MM.1S (cell line): ENCODE results near the gene HCN4.

Source experiments
- DNase-seq: peaks from one replicate; pipeline ENCODE4 v3.0.0-alpha.2; 2015
- H2AFZ ChIP-seq: fragments of 300-600 bp; sonication (generic); 2 replicates; pipeline ENCODE4 v1.6.0; 2016; ENCODE audit warnings: antibody characterized with exemption, low read length
- H3F3A ChIP-seq: fragments of 300-600 bp; sonication (generic); 2 replicates; pipeline ENCODE4 v1.6.1; 2016; ENCODE audit warnings: mild to moderate bottlenecking, antibody characterized with exemption, low read length, moderate library complexity, mixed read lengths; ENCODE audit not compliant: insufficient read depth
- H3K27ac ChIP-seq: fragments of 300-600 bp; sonication (generic); 2 replicates; pipeline ENCODE4 v1.5.1; 2016; ENCODE audit warnings: mild to moderate bottlenecking, low read length
- H3K27me3 ChIP-seq: fragments of 300-600 bp; sonication (generic); replicated peaks from 2 replicates; pipeline ENCODE4 v1.6.0; 2016; ENCODE audit warnings: low read length; ENCODE audit not compliant: insufficient read depth
- H3K36me3 ChIP-seq: fragments of 300-600 bp; sonication (generic); replicated peaks from 2 replicates; pipeline ENCODE4 v1.6.1; 2016; ENCODE audit warnings: mild to moderate bottlenecking, low read length, mixed read lengths; ENCODE audit not compliant: insufficient read depth
- H3K4me1 ChIP-seq: fragments of 300-600 bp; sonication (generic); 2 replicates; pipeline ENCODE4 v1.6.1; 2016; ENCODE audit warnings: low read length, mixed read lengths
- H3K4me2 ChIP-seq: fragments of 300-600 bp; sonication (generic); 2 replicates; pipeline ENCODE4 v1.6.0; 2016; ENCODE audit warnings: low read depth, low read length
- H3K4me3 ChIP-seq: fragments of 300-600 bp; sonication (generic); 2 replicates; pipeline ENCODE4 v1.5.1; 2016; ENCODE audit warnings: low read length, mixed read lengths
- H3K79me2 ChIP-seq: fragments of 300-600 bp; sonication (generic); 2 replicates; pipeline ENCODE4 v1.6.1; 2016; ENCODE audit warnings: mixed run types, low read length, mixed read lengths
- H3K9ac ChIP-seq: fragments of 300-600 bp; sonication (generic); 2 replicates; pipeline ENCODE4 v1.6.1; 2016; ENCODE audit warnings: low read length, mixed read lengths
- H3K9me2 ChIP-seq: fragments of 300-600 bp; sonication (generic); replicated peaks from 2 replicates; pipeline ENCODE4 v1.6.1; 2016; ENCODE audit warnings: mild to moderate bottlenecking, low read length, mixed read lengths; ENCODE audit not compliant: insufficient read depth
- H3K9me3 ChIP-seq: fragments of 300-600 bp; sonication (generic); replicated peaks from 2 replicates; pipeline ENCODE4 v1.6.1; 2016; ENCODE audit warnings: mild to moderate bottlenecking, low read length, mixed read lengths; ENCODE audit not compliant: insufficient read depth
- H4K20me1 ChIP-seq: fragments of 300-600 bp; sonication (generic); 2 replicates; pipeline ENCODE4 v1.6.1; 2016; ENCODE audit warnings: mild to moderate bottlenecking, low read length, moderate library complexity, mixed read lengths; ENCODE audit not compliant: insufficient read depth
- CTCF ChIP-seq: fragments of 300-600 bp; sonication (generic); IDR thresholded peaks from 2 replicates; pipeline ENCODE4 v1.5.1; 2016; ENCODE audit warnings: antibody characterized with exemption, low read length, mixed read lengths
- EZH2 ChIP-seq: fragments of 300-600 bp; sonication (generic); optimal IDR thresholded peaks from 2 replicates; pipeline ENCODE3; 2017; ENCODE audit warnings: low read depth, mild to moderate bottlenecking, antibody characterized with exemption, low read length, mixed read lengths
- EZH2phosphoT487 ChIP-seq: fragments of 300-600 bp; sonication (generic); IDR thresholded peaks from 2 replicates; pipeline ENCODE4 v1.6.1; 2018; ENCODE audit warnings: antibody characterized with exemption, low read length

The HCN4 gene

GRCh38 chr15:73386238-73386637 lies 17.5 kb upstream of the HCN4 start:
- no peak overlapping the region for H3K4me3 ChIP-seq
- no peaks in the 10 kb centered on the region; the same call in 1 of the 2 replicates for H3K27me3 ChIP-seq
- DNase-seq, result no peak
- no peaks in the 10 kb centered on the region for H4K20me1 ChIP-seq
- no peaks in the 10 kb centered on the region for H3K36me3 ChIP-seq
- H3K4me1 ChIP-seq, result no peaks in the 10 kb centered on the region
- no peaks in the 10 kb centered on the region for H3K79me2 ChIP-seq
- TF ChIP-seq EZH2 (no peak), CTCF (no peak), EZH2phosphoT487 (no peak)
- H3K4me2 ChIP-seq, result no peak overlapping the region
- no peaks in the 10 kb centered on the region for H3K9me2 ChIP-seq
- no peaks in the 10 kb centered on the region for H3K9me3 ChIP-seq
- no peak overlapping the region for H3K9ac ChIP-seq
- H3F3A ChIP-seq, result no peaks in the 10 kb centered on the region
- H2AFZ ChIP-seq, result no peak overlapping the region
- no peak overlapping the region for H3K27ac ChIP-seq

GRCh38 chr15:73385205-73385604 lies 16.4 kb upstream of the HCN4 start:
- Histone ChIP-seq H3K9me3 (no peaks in the 10 kb centered on the region), H3K79me2 (no peaks in the 10 kb centered on the region), H3K27me3 (no peaks in the 10 kb centered on the region; the same call in 1 of the 2 replicates), H3K9me2 (no peaks in the 10 kb centered on the region), H3K9ac (no peak overlapping the region), H3F3A (no peaks in the 10 kb centered on the region), H3K27ac (no peak overlapping the region), H4K20me1 (no peaks in the 10 kb centered on the region), H3K4me1 (no peaks in the 10 kb centered on the region), H3K36me3 (no peaks in the 10 kb centered on the region), H3K4me2 (no peak overlapping the region), H2AFZ (no peak overlapping the region), H3K4me3 (no peak overlapping the region)
- TF ChIP-seq EZH2 (no peak), EZH2phosphoT487 (no peak), CTCF (no peak)
- DNase-seq, result no peak

- no peak overlapping the region for H3K4me2 ChIP-seq
- no peaks in the 10 kb centered on the region for H3K79me2 ChIP-seq
- H4K20me1 ChIP-seq, result no peaks in the 10 kb centered on the region
- no peaks in the 10 kb centered on the region for H3K9me3 ChIP-seq
- no peaks in the 10 kb centered on the region for H3F3A ChIP-seq
- no peaks in the 10 kb centered on the region; the same call in 1 of the 2 replicates for H3K27me3 ChIP-seq
- no peak overlapping the region for H3K27ac ChIP-seq
- no peaks in the 10 kb centered on the region for H3K36me3 ChIP-seq
- H3K9ac ChIP-seq, result no peak overlapping the region
- DNase-seq, result no peak
- no peaks in the 10 kb centered on the region for H3K9me2 ChIP-seq
- no peaks in the 10 kb centered on the region for H3K4me1 ChIP-seq
- TF ChIP-seq EZH2phosphoT487 (no peak), CTCF (no peak)
- no peak overlapping the region for H3K4me3 ChIP-seq
- no peak overlapping the region for H2AFZ ChIP-seq
Observed at GRCh38 chr15:73383310-73384189, 14.8 kb upstream of the HCN4 start.
